Measurements from ENCODE around the gene NR1H2.

Gene NR1H2

DNA sequence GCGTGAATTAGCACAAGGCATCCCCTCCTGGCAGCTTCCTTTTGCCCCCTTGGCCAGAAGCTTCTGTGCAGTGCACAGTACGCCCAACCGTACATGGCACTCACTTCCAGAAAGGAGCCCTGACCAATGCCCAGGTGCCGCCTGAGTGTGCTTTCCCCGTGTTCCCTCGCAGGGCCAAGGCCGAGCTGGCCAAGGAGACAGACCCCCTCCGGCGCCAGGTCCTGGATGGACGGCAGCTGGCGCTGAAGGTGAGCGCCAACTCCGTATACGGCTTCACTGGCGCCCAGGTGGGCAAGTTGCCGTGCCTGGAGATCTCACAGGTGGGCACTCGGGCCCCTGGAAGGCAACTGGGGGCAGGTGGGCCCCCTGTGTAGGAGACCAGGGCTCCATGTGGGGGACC, 33.1 kb downstream of the NR1H2 start:
- Histone ChIP-seq H3K9me3 (ENCODE audit: control insufficient read depth, low read length) (no peaks in the 10 kb centered on the region), H3K4me3 (ENCODE audit: extremely low read depth, insufficient read depth, low read length, poor library complexity, severe bottlenecking) (no peak overlapping the region), H3K4me1 (ENCODE audit: control insufficient read depth, insufficient read depth, low read length, poor library complexity, severe bottlenecking) (no peaks in the 10 kb centered on the region), H3K27ac (ENCODE audit: low read depth, low read length, severe bottlenecking) (no peak overlapping the region), H3K36me3 (ENCODE audit: control insufficient read depth, insufficient read depth, low read length) (peaks cover 70% of the 10 kb centered on the region)
- 97 to 99% methylated on average over 15 to 17 of the region's 17 CpGs for WGBS, 2 experiments (ENCODE audit: insufficient coverage in 2 of 2)

DNA sequence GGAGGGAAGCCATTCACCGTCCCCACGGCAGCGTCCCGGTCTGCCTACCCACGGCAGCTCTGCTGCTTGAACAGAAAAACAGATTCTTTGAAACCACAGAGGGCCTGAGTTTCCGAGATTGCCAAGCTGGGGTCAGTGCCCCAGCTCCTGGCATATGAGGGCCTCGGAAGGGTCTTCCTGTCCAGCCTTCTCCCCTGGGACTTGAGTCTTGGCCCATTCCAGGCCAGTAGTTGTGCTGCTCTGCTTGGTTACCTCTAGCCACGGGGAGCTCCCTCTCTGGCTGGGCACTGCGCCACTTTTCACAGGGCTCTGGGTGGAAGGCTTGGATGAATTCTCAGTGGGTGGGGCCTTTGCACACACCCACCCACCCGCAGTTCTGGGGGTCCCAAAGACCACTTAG, 33.9 kb downstream of the NR1H2 start:
- no peaks in the 10 kb centered on the region for H3K4me1 ChIP-seq (ENCODE audit: control insufficient read depth, insufficient read depth, low read length, poor library complexity, severe bottlenecking)
- H3K9me3 ChIP-seq (ENCODE audit: control insufficient read depth, low read length), result no peaks in the 10 kb centered on the region
- H3K27ac ChIP-seq (ENCODE audit: low read depth, low read length, severe bottlenecking), result no peak overlapping the region
- no peak overlapping the region for H3K4me3 ChIP-seq (ENCODE audit: extremely low read depth, insufficient read depth, low read length, poor library complexity, severe bottlenecking)
- 90 to 91% methylated on average over 7 to 9 of the region's 10 CpGs for WGBS, 2 experiments (ENCODE audit: insufficient coverage in 2 of 2)
- H3K36me3 ChIP-seq (ENCODE audit: control insufficient read depth, insufficient read depth, low read length), result peaks cover 65% of the 10 kb centered on the region

DNA sequence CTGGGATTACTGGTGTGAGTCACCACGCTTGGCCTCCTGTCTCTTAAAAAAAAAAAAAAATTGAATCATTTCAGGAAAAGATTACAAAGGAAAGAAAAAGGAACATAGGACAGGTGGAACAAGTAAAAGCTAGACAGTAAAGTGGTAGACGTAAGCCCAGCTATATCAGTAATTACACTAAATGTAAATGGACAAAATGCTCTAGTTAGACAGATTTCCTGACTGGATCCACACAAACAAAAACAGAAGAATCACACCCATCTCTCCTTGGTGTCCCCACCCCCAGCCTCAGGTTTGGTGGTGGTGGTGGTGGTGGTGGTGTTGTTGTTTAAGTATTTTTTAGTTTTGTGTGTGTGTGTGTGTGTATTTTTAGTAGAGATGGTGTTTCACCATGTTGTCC, 36.2 kb downstream of the NR1H2 start:
- no peak overlapping the region for H3K27ac ChIP-seq (ENCODE audit: low read depth, low read length, severe bottlenecking)
- no peaks in the 10 kb centered on the region for H3K9me3 ChIP-seq (ENCODE audit: control insufficient read depth, low read length)
- H3K4me1 ChIP-seq (ENCODE audit: control insufficient read depth, insufficient read depth, low read length, poor library complexity, severe bottlenecking), result no peaks in the 10 kb centered on the region
- WGBS, 2 experiments (ENCODE audit: insufficient coverage in 2 of 2), result 100% methylated on average over 1 of the region's 2 CpGs; no CpG with 5 or more reads in 1 of the 2 experiments
- H3K4me3 ChIP-seq (ENCODE audit: extremely low read depth, insufficient read depth, low read length, poor library complexity, severe bottlenecking), result no peak overlapping the region
- H3K36me3 ChIP-seq (ENCODE audit: control insufficient read depth, insufficient read depth, low read length), result peaks cover 47% of the 10 kb centered on the region

DNA sequence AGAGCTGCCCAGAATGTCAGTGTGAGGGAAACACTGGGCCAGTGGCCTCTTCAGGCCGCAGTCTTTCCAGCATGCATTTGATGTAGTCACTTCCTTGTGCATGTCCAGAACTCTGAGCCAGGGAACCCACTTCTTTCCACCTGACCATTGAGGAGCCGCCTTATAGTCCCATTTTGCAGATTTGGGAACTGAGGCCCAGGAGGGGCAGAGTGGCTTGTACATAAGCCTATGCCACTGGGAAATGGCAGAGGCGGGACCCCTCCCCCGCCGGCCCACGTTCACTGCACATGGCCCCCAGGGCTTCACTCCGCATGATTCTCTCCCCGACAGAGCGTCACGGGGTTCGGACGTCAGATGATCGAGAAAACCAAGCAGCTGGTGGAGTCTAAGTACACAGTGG, 36.8 kb downstream of the NR1H2 start:
- Histone ChIP-seq H3K27ac (ENCODE audit: low read depth, low read length, severe bottlenecking) (no peak overlapping the region), H3K36me3 (ENCODE audit: control insufficient read depth, insufficient read depth, low read length) (peaks cover 44% of the 10 kb centered on the region)

DNA sequence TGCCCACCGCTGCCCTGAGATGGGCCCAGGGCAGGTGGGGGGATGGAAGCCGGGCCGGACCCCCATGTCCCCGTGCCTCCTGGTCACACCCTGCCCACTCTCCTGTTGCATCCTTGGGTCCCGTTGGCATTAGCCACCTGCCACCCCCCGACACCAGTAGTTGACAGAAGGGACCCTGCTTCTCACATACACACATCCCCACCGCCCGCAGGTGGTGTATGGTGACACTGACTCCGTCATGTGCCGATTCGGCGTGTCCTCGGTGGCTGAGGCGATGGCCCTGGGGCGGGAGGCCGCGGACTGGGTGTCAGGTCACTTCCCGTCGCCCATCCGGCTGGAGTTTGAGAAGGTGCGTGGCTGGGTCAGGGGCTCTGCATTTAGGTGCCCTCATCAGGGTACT, 37.3 kb downstream of the NR1H2 start:
- Histone ChIP-seq H3K9me3 (ENCODE audit: control insufficient read depth, low read length) (no peaks in the 10 kb centered on the region), H3K27ac (ENCODE audit: low read depth, low read length, severe bottlenecking) (no peak overlapping the region), H3K4me1 (ENCODE audit: control insufficient read depth, insufficient read depth, low read length, poor library complexity, severe bottlenecking) (peaks cover 3% of the 10 kb centered on the region), H3K4me3 (ENCODE audit: extremely low read depth, insufficient read depth, low read length, poor library complexity, severe bottlenecking) (no peak overlapping the region), H3K36me3 (ENCODE audit: control insufficient read depth, insufficient read depth, low read length) (peaks cover 41% of the 10 kb centered on the region)
- 97 to 100% methylated on average over 12 to 21 of the region's 21 CpGs for WGBS, 2 experiments (ENCODE audit: insufficient coverage in 2 of 2)

More for the DNA sequence above, 36.8 kb downstream of the NR1H2 start:
- no peaks in the 10 kb centered on the region for H3K9me3 ChIP-seq (ENCODE audit: control insufficient read depth, low read length)
- no peaks in the 10 kb centered on the region for H3K4me1 ChIP-seq (ENCODE audit: control insufficient read depth, insufficient read depth, low read length, poor library complexity, severe bottlenecking)
- no peak overlapping the region for H3K4me3 ChIP-seq (ENCODE audit: extremely low read depth, insufficient read depth, low read length, poor library complexity, severe bottlenecking)
- WGBS, 2 experiments (ENCODE audit: insufficient coverage in 2 of 2), result 93 to 97% methylated on average over 9 to 12 of the region's 13 CpGs

DNA sequence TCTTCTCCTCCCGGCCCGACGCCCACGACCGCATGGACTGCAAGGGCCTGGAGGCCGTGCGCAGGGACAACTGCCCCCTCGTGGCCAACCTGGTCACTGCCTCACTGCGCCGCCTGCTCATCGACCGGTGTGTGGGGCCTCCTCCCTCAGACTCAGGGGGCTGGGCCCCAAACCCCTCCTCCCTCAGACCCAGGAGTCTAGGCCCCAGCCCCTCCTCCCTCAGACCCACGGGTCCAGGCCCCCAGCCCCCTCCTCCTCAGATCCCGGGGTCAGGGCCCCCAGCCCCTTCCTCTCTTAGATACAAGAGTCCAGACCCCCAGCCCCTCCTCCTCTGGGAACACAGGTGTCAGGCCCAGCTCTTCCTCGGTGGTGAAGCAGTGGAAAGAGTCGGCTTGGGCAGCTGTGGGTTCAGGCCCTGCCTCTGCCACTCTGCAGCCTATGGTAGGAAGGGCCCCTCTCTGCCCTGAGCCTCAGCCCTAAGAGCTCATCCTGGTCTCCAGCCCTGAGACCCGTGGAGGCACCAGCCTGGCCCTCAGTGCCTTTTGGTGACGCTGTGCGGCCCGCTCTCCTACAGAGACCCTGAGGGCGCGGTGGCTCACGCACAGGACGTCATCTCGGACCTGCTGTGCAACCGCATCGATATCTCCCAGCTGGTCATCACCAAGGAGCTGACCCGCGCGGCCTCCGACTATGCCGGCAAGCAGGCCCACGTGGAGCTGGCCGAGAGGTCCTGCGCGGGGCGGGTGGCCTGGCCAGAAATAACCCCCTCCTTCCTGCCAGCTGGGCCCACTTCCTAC, 38.8 kb downstream of the NR1H2 start:
- Histone ChIP-seq H3K36me3 (ENCODE audit: control insufficient read depth, insufficient read depth, low read length) (peaks cover 25% of the 10 kb centered on the region), H3K4me3 (ENCODE audit: extremely low read depth, insufficient read depth, low read length, poor library complexity, severe bottlenecking) (no peak overlapping the region), H3K4me1 (ENCODE audit: control insufficient read depth, insufficient read depth, low read length, poor library complexity, severe bottlenecking) (peaks cover 11% of the 10 kb centered on the region), H3K9me3 (ENCODE audit: control insufficient read depth, low read length) (no peaks in the 10 kb centered on the region), H3K27ac (ENCODE audit: low read depth, low read length, severe bottlenecking) (no peak overlapping the region)
- WGBS, 2 experiments (ENCODE audit: insufficient coverage in 2 of 2), result 69 to 70% methylated on average over 28 to 34 of the region's 37 CpGs

DNA sequence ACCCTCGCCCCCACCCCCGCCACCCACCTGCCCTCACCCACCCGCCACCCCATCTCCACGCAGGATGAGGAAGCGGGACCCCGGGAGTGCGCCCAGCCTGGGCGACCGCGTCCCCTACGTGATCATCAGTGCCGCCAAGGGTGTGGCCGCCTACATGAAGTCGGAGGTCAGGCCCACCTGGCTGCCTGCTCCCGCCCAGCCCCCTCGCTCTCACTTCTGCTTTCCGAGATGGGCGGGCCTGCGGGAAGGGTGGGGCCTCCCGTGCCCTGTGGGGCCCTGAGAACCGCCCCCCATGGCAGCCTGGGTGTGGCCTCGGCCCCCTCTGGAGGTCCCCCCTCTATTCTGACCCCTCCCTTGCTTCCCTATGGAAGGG, 39.4 kb downstream of the NR1H2 start:
- WGBS, 2 experiments (ENCODE audit: insufficient coverage in 2 of 2), result 93 to 95% methylated on average over 14 to 16 of the region's 22 CpGs
- H3K27ac ChIP-seq (ENCODE audit: low read depth, low read length, severe bottlenecking), result no peak overlapping the region
- peaks cover 11% of the 10 kb centered on the region for H3K4me1 ChIP-seq (ENCODE audit: control insufficient read depth, insufficient read depth, low read length, poor library complexity, severe bottlenecking)
- H3K4me3 ChIP-seq (ENCODE audit: extremely low read depth, insufficient read depth, low read length, poor library complexity, severe bottlenecking), result no peak overlapping the region
- peaks cover 20% of the 10 kb centered on the region for H3K36me3 ChIP-seq (ENCODE audit: control insufficient read depth, insufficient read depth, low read length)
- no peaks in the 10 kb centered on the region for H3K9me3 ChIP-seq (ENCODE audit: control insufficient read depth, low read length)

DNA sequence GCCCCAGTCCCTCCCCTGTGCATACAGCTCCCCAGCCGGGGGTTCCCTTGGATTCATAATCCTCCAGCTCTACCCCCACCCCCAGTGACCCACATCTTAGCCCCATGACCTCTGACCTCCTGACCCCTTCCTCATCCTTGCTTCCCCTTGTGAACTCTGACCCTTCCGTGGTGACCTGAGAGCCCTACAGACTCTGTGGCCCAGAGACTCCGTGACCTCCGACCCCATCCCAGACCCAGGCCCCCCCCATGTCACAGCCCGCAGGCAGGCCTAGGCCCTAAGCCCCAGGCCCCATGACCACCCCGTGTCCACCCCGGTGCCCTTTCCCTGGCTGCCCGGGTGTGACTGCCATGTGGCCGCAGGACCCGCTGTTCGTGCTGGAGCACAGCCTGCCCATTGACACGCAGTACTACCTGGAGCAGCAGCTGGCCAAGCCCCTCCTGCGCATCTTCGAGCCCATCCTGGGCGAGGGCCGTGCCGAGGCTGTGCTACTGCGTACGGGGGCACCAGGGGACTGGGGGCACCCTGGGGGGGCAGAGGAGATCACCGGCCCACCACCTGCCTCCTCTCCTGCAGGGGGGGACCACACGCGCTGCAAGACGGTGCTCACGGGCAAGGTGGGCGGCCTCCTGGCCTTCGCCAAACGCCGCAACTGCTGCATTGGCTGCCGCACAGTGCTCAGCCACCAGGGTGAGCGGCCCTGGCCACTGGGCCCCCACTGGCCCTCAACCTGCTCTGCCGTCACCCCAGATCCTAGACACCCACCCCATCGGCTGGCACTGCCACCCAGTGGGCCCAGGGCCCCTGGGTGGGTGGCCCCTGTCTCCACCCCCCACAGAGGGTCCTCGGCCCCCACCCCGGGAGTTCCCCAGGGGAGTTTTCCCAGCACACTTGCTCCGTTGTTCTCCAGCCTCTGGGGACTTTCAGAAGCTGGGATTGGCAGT, 40.0 kb downstream of the NR1H2 start:
- no peaks in the 10 kb centered on the region for H3K9me3 ChIP-seq (ENCODE audit: control insufficient read depth, low read length)
- peaks cover 11% of the 10 kb centered on the region for H3K4me1 ChIP-seq (ENCODE audit: control insufficient read depth, insufficient read depth, low read length, poor library complexity, severe bottlenecking)
- H3K27ac ChIP-seq (ENCODE audit: low read depth, low read length, severe bottlenecking), result no peak overlapping the region
- no peak overlapping the region for H3K4me3 ChIP-seq (ENCODE audit: extremely low read depth, insufficient read depth, low read length, poor library complexity, severe bottlenecking)
- H3K36me3 ChIP-seq (ENCODE audit: control insufficient read depth, insufficient read depth, low read length), result peaks cover 13% of the 10 kb centered on the region
- WGBS, 2 experiments (ENCODE audit: insufficient coverage in 2 of 2), result 93 to 94% methylated on average over 27 to 31 of the region's 35 CpGs

DNA sequence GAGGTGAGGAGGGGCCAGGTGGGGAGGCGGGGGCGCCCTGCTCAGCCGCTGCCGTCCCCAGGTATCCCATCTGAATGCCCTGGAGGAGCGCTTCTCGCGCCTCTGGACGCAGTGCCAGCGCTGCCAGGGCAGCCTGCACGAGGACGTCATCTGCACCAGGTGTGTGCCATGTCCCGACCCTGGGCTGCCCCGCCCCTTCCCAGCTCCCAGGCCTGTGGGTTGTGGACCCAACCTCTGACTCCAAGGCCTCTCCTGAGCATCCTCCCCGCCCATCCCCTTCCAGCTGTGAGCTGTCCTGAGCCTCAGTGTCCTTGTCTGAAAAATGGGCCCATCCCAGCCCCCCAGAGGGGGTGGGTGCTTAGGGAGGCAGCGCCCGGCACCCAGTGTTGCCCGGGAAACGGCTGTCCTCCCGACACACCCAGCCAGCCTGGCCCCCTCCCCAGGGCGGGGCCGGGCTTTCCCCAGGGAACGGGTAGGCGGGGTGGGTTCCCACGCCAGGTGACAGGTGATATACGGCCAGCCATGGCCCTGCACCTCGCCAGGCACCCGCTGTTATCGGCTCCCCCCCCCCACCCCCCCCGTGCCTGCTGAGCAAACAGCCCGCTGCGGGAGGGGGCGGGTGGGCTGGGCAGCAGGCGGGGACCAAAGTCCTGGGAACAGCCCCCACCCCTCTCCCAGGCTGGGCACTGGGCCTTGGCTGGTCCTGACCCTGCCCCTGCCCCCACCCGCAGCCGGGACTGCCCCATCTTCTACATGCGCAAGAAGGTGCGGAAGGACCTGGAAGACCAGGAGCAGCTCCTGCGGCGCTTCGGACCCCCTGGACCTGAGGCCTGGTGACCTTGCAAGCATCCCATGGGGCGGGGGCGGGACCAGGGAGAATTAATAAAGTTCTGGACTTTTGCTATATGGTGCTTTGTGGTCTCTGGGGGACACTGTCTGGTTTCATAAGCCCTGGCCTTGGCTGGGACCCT, 41.1 kb downstream of the NR1H2 start:
- H3K27ac ChIP-seq (ENCODE audit: low read depth, low read length, severe bottlenecking), result no peak overlapping the region
- H3K9me3 ChIP-seq (ENCODE audit: control insufficient read depth, low read length), result no peaks in the 10 kb centered on the region
- H3K4me1 ChIP-seq (ENCODE audit: control insufficient read depth, insufficient read depth, low read length, poor library complexity, severe bottlenecking), result peaks cover 11% of the 10 kb centered on the region
- 87 to 89% methylated on average over 16 to 21 of the region's 42 CpGs for WGBS, 2 experiments (ENCODE audit: insufficient coverage in 2 of 2)
- H3K36me3 ChIP-seq (ENCODE audit: control insufficient read depth, insufficient read depth, low read length), result peaks cover 12% of the 10 kb centered on the region
- no peak overlapping the region for H3K4me3 ChIP-seq (ENCODE audit: extremely low read depth, insufficient read depth, low read length, poor library complexity, severe bottlenecking)
